Smooth muscle cell (in vitro differentiated cells): ENCODE results near the gene TAX1BP3. TPM values are rescaled to one million over a fixed set of nuclear protein-coding genes. Genes with fewer than 3 reads are reported as not detected.

Experiments
- DNase-seq: peaks from one replicate; lab custom pipeline; 2025; ENCODE audit not compliant: unreplicated experiment; lab: John Stamatoyannopoulos, UW
- H2AFZ ChIP-seq: fragments of 200-600 bp; sonication (generic); 2 replicates; pipeline ENCODE4 v1.6.0; 2016; ENCODE audit warnings: antibody characterized with exemption, low read depth, mild to moderate bottlenecking
- H3F3A ChIP-seq: fragments of 200-600 bp; sonication (generic); 2 replicates; pipeline ENCODE4 v1.6.0; 2017; ENCODE audit warnings: antibody characterized with exemption, low read depth
- H3K27ac ChIP-seq: fragments of 200-600 bp; sonication (generic); 2 replicates; pipeline ENCODE4 v1.5.1; 2016; ENCODE audit warnings: low read depth, mild to moderate bottlenecking
- H3K27me3 ChIP-seq: fragments of 200-600 bp; sonication (generic); 2 replicates; pipeline ENCODE4 v1.6.1; 2016; ENCODE audit warnings: low read depth, mild to moderate bottlenecking
- H3K36me3 ChIP-seq: fragments of 200-600 bp; sonication (generic); 2 replicates; pipeline ENCODE4 v1.5.1; 2016; ENCODE audit warnings: low read depth
- H3K4me1 ChIP-seq: fragments of 200-600 bp; sonication (generic); 2 replicates; pipeline ENCODE4 v1.5.1; 2016; ENCODE audit warnings: low read depth
- H3K4me2 ChIP-seq: fragments of 200-600 bp; sonication (generic); 2 replicates; pipeline ENCODE4 v1.6.0; 2016; ENCODE audit warnings: mild to moderate bottlenecking
- H3K4me3 ChIP-seq: fragments of 200-600 bp; sonication (generic); 2 replicates; pipeline ENCODE4 v1.5.1; 2016; ENCODE audit warnings: mild to moderate bottlenecking
- H3K79me2 ChIP-seq: fragments of 200-600 bp; sonication (generic); 2 replicates; pipeline ENCODE4 v1.6.0; 2016; ENCODE audit warnings: low read depth, mild to moderate bottlenecking
- H3K9ac ChIP-seq: fragments of 200-600 bp; sonication (generic); 2 replicates; pipeline ENCODE4 v1.6.0; 2016; ENCODE audit warnings: low read depth
- H3K9me3 ChIP-seq: fragments of 200-600 bp; sonication (generic); replicated peaks from 2 replicates; pipeline ENCODE4 v1.5.1; 2016; ENCODE audit warnings: low read depth
- H4K20me1 ChIP-seq: fragments of 200-600 bp; sonication (generic); 2 replicates; pipeline ENCODE4 v1.6.0; 2016; ENCODE audit warnings: low read depth
- CTCF ChIP-seq: fragments of 200-600 bp; sonication (generic); IDR thresholded peaks from 2 replicates; pipeline ENCODE4 v1.5.1; 2017; ENCODE audit warnings: borderline replicate concordance, mild to moderate bottlenecking, antibody characterized with exemption; ENCODE audit not compliant: insufficient read depth, poor library complexity, severe bottlenecking
- WGBS: methylation state at CpG from one replicate; pipeline ENCODE4 v1.1.7; 2016; ENCODE audit warnings: low lambda C conversion rate; 5-methylcytosine and 5-hydroxymethylcytosine counted together
- polyA plus RNA-seq: library from polyadenylated mRNA; unstranded; fragments of >200 nt; fragmentation: Nextera tagmentation; extraction: Ambion mirVana; gene quantifications from 2 replicates; pipeline ENCODE4 v1.2.1, GENCODE V29; 2016
- total RNA-seq: library from RNA; depleted of rRNA; stranded (reverse); fragments of >200 nt; gene quantifications from 2 replicates; pipeline ENCODE4 v1.2.3, GENCODE V29; 2014

Gene TAX1BP3
- total and polyA plus RNA-seq, 2 experiments from 2014 or later = 115 to 295 TPM

GRCh38 chr17:3695129-3695722 lies 26.8 kb upstream of the TAX1BP3 start:
- WGBS = 52% methylated on average over 15 of the region's 17 CpGs
- no peaks in the 10 kb centered on the region for H3K4me1 ChIP-seq
- H2AFZ ChIP-seq = no peak overlapping the region
- no peaks in the 10 kb centered on the region for H4K20me1 ChIP-seq
- H3K9ac ChIP-seq = no peak overlapping the region
- no peak for TF ChIP-seq CTCF
- no peaks in the 10 kb centered on the region for H3K36me3 ChIP-seq
- peaks cover 58% of the 10 kb centered on the region for H3K27me3 ChIP-seq
- peak overlapping the region; percentile 97 for H3K4me2 ChIP-seq
- H3K79me2 ChIP-seq = no peaks in the 10 kb centered on the region
- no peaks in the 10 kb centered on the region for H3K9me3 ChIP-seq
- DNase-seq = no peak
- H3K4me3 ChIP-seq = peak overlapping the region; percentile 56
- H3K27ac ChIP-seq = no peak overlapping the region
- H3F3A ChIP-seq = no peaks in the 10 kb centered on the region

GRCh38 chr17:3693829-3694231 lies 25.5 kb upstream of the TAX1BP3 start:
- DNase-seq = no peak
- Histone ChIP-seq H3K36me3 (no peaks in the 10 kb centered on the region), H3K27ac (no peak overlapping the region), H3K9ac (no peak overlapping the region), H4K20me1 (no peaks in the 10 kb centered on the region), H3K4me3 (no peak overlapping the region), H3K9me3 (no peaks in the 10 kb centered on the region), H3K27me3 (peaks cover 58% of the 10 kb centered on the region), H3K79me2 (no peaks in the 10 kb centered on the region), H3K4me1 (no peaks in the 10 kb centered on the region), H3K4me2 (no peak overlapping the region), H3F3A (no peaks in the 10 kb centered on the region), H2AFZ (no peak overlapping the region)
- 92% methylated on average over 9 of the region's 9 CpGs for WGBS
- TF ChIP-seq CTCF = no peak

- H3K27ac ChIP-seq = no peak overlapping the region
- H3K9ac ChIP-seq = no peak overlapping the region
- H3F3A ChIP-seq = no peaks in the 10 kb centered on the region
- H4K20me1 ChIP-seq = no peaks in the 10 kb centered on the region
- H2AFZ ChIP-seq = no peak overlapping the region
- DNase-seq = no peak
- peaks cover 54% of the 10 kb centered on the region for H3K27me3 ChIP-seq
- WGBS = 85% methylated on average over 4 of the region's 4 CpGs
- H3K4me2 ChIP-seq = no peak overlapping the region
- no peaks in the 10 kb centered on the region for H3K4me1 ChIP-seq
- no peaks in the 10 kb centered on the region for H3K79me2 ChIP-seq
- TF ChIP-seq CTCF = no peak
- no peaks in the 10 kb centered on the region for H3K9me3 ChIP-seq
- no peak overlapping the region for H3K4me3 ChIP-seq
- no peaks in the 10 kb centered on the region for H3K36me3 ChIP-seq
Measured at GRCh38 chr17:3693141-3693540, 24.8 kb upstream of the TAX1BP3 start.

GRCh38 chr17:3692346-3692745 lies 24.0 kb upstream of the TAX1BP3 start:
- no peak overlapping the region for H3K27ac ChIP-seq
- 84% methylated on average over 9 of the region's 9 CpGs for WGBS
- no peaks in the 10 kb centered on the region for H3K9me3 ChIP-seq

More at GRCh38 chr17:3692346-3692745, 24.0 kb upstream of the TAX1BP3 start:
- DNase-seq = no peak
- Histone ChIP-seq H3K79me2 (no peaks in the 10 kb centered on the region), H4K20me1 (no peaks in the 10 kb centered on the region), H3K4me2 (no peak overlapping the region), H2AFZ (no peak overlapping the region), H3K27me3 (peaks cover 46% of the 10 kb centered on the region), H3K9ac (no peak overlapping the region), H3K4me1 (no peaks in the 10 kb centered on the region), H3F3A (no peaks in the 10 kb centered on the region), H3K36me3 (no peaks in the 10 kb centered on the region), H3K4me3 (no peak overlapping the region)
- TF ChIP-seq CTCF = no peak
